AG09319 (cell line): ENCODE measurements around the gene EPB41L2.
A peak's percentile ranks its signal among the peaks of the same experiment; 100 is the strongest.

Experiments
- DNase-seq: peaks from one replicate; pipeline ENCODE4 v3.0.0-alpha.2; 2010; ENCODE audit warnings: low read depth; ENCODE audit errors: extremely low read depth
- TF ChIP-seq, protein P1 (sequence below): IDR thresholded peaks from 2 replicates; pipeline ENCODE4 v1.5.1; 2011; ENCODE audit warnings: low read depth, mild to moderate bottlenecking, inconsistent platforms, low read length, moderate library complexity

Gene EPB41L2

DNA sequence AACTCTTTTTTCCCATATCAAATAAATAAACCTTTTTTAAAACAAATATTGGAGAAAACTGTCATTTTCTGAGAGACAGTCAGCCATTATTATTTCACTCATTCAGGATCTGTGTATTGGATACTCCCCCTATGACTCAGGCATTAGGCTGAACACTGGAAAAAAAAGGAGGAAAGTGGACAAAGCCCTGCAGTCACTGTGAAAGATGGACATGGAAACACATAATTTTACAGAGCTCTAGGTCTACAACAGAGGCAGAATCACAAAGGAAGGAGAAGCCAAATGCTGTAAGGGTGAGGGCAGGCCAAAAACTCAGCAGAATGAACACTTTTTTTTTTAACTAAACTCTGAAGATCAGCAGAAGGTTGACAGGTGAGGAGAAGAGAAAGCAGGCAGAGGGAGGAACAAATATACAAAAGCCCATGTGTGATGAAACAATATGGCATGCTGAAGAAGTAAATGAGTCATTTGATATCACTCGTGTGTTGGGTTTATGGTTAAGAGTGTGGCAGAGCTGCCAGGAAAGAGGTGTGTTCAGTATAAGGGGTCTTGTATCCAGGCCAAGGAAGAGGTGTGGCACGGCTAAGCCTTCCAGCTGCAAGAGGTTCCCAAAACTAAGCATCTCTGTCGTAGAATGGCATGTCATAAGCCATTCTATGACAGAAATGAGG lies 39.1 kb downstream of the EPB41L2 start:
- no peak for DNase-seq
- TF ChIP-seq, protein P1, sequence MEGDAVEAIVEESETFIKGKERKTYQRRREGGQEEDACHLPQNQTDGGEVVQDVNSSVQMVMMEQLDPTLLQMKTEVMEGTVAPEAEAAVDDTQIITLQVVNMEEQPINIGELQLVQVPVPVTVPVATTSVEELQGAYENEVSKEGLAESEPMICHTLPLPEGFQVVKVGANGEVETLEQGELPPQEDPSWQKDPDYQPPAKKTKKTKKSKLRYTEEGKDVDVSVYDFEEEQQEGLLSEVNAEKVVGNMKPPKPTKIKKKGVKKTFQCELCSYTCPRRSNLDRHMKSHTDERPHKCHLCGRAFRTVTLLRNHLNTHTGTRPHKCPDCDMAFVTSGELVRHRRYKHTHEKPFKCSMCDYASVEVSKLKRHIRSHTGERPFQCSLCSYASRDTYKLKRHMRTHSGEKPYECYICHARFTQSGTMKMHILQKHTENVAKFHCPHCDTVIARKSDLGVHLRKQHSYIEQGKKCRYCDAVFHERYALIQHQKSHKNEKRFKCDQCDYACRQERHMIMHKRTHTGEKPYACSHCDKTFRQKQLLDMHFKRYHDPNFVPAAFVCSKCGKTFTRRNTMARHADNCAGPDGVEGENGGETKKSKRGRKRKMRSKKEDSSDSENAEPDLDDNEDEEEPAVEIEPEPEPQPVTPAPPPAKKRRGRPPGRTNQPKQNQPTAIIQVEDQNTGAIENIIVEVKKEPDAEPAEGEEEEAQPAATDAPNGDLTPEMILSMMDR, result no peak

DNA sequence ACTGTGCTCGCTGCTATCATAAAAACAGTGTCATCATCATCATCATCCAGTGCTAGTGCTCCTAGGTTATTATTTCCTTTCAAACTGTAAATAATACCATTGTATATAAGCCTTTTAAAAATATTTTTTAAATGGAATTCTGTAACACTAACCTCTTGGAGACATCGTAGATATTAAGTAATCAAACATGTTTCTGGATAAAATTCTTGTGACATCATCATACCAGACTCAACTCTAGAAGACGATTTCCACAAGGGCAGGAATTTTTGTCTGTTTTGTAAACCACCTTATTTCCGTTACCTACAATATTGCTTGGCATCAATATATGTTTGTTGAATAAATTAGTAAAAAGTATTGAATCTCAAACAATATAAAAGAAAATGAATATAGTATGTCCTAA lies 40.4 kb downstream of the EPB41L2 start:
- TF ChIP-seq, protein P1, result no peak
- DNase-seq, result no peak

DNA sequence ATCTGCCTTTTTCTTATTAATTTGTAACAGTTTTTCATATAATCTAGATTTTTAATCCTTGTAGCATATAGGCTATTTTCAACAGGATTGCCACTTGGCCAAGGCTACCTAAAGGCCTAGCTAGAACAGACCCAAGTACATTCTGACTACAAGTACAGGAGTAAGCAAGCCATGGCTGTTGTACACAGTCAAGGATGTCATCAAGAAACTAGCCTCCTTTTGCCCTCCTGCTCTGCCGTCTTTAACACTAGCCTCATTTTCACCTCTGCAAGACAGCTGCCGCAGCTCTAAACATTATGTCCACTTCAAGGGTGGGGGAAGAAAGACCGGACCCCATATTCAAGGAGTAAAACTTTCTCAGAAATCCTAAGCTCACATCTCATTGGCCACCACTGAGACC lies 45.1 kb downstream of the EPB41L2 start:
- no peak for DNase-seq
- TF ChIP-seq, protein P1, result no peak

DNA sequence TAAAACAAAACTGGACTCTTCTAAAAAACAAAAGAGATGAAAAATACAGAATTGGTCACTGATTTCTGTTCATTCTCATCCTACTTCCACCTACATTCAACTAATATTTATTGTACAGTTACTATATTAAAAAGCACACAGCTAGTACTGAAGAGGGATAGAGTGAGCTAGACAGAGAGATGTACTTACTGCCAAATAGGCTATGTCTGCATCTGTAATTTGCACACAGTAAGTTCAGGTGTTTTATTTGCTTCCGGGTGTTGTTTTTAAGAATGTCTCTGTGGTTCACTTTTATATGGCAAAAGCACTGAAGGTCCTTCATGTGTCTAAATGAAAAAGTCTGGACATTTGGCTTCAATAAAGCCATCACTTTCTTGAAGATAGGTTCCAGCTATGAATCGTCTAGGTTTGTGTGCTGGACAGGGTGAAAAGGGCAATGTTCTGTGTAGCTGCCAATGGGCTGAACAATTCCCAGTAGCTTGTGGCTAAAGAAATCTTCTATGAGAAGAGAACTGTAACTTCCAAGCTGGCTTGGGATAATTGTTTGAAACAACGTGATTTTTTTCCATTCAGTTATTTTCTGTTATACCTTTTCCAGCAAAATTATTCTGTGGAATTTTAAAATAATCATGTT lies 47.3 kb downstream of the EPB41L2 start:
- TF ChIP-seq, protein P1, result no peak

DNA sequence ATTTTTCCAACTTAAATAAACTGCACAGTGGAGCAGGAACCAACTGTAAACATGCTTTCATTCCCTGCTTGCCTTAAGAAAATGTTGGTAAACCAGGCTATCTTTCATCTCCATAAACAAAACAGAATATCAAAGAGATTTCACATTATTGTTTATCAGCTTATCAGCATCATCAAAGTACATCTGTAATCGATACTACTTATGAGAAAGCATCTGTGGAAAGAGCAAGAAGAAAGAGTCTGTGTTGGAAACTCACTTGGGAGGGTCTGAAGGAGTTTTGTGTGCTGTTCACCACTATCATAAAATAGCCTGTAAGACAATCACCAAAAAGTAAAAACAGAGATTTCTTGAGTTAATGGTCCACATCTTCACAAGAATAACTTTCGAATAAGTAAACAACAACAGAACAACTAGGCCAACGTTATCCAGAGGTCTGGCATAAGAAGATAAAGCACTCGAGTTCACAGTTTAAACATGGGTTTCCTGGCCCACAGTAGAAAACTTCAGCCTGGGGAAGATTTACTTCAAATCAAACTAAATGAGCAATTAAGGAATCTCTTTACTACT lies 47.9 kb downstream of the EPB41L2 start:
- DNase-seq, result no peak
- TF ChIP-seq, protein P1, result no peak

More for the DNA sequence above, 47.3 kb downstream of the EPB41L2 start:
- DNase-seq, result peak; percentile 65

DNA sequence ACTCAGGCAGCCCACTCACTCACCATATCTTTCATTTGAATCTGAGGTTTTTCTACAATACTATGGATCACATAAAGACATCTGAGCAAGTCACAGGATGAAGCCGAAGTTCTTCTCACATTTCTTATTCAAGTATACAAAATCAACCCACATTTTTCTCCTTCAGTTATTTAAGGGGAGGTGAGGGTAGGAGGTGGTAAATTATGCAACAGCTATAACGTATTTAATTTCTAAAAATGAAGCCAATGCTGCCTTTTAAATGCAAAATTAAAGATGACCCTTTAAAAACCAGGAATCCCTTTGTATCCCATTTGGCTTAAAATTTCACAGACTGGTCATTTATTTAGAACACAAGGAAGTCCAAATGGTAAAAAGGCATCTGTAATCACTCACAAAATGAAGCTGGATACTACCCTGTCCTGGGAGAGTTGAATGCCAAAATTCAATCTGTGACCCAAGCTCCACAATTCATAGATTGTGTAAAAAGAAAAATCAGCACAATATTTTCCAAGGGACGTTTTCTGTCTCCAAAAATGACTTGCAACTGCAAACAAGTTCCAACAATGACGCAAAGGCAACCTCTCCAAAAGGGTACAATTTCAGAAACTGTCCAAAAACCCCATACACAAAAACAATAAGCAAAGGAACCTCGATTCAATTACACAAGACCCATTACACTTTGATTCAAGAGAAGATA lies 48.8 kb downstream of the EPB41L2 start:
- TF ChIP-seq, protein P1, result no peak

DNA sequence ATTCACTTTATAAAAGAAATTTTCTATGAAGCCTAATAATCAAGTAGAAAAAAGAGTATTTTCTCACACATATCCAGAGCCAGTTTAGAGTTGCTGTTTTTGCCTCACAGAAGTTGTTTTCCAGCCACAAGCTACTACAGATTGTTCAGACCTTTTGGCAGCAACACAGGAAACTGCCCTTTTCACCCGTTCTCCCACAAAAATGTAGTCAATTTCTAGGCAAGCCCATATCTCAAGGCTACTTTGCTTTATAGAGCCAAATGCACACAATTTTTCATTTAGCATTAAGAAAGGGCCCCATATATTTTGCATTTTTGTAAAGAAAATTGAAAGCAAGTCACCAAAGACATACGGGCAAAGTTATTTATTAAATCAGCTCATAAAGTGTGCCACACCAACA lies 49.5 kb downstream of the EPB41L2 start:
- no peak for DNase-seq
- TF ChIP-seq, protein P1, result no peak

More for the DNA sequence above, 48.8 kb downstream of the EPB41L2 start:
- DNase-seq, result no peak
